Stomach smooth muscle (tissue), 2 donors: ENCODE results near the gene ZNF319.

Experiments
- H3K27ac ChIP-seq: one replicate; pipeline ENCODE4 v1.7.0; 2013; ENCODE audit warnings: mild to moderate bottlenecking, low read length, inconsistent platforms
- H3K27me3 ChIP-seq, 2 donors: one replicate each; pipeline ENCODE4 v1.7.0; 2013; ENCODE audit warnings: low read length in 2 of 2; ENCODE audit not compliant: insufficient read depth in 2 of 2, control insufficient read depth in 1 of 2
- H3K36me3 ChIP-seq, 2 donors: one replicate each; pipeline ENCODE4 v1.7.0; 2013; ENCODE audit warnings: low read length in 2 of 2; ENCODE audit not compliant: control insufficient read depth in 2 of 2, insufficient read depth in 2 of 2
- H3K4me1 ChIP-seq: one replicate; pipeline ENCODE4 v1.7.0; 2013; ENCODE audit warnings: low read length; ENCODE audit not compliant: control insufficient read depth, insufficient read depth
- H3K4me3 ChIP-seq, 2 donors: one replicate each; pipeline ENCODE4 v1.7.0; 2013; ENCODE audit warnings: low read length in 2 of 2
- H3K9ac ChIP-seq, 2 donors: one replicate each; pipeline ENCODE4 v1.7.0; 2013; ENCODE audit warnings: low read length in 2 of 2, mild to moderate bottlenecking in 1 of 2
- H3K9me3 ChIP-seq, 2 donors: one replicate each; pipeline ENCODE4 v1.7.0; 2013; ENCODE audit warnings: low read length in 2 of 2; ENCODE audit not compliant: control insufficient read depth in 2 of 2
- donor health status: healthy.
- donor health status: Pancreatic carcinoma.

ZNF319 gene

DNA sequence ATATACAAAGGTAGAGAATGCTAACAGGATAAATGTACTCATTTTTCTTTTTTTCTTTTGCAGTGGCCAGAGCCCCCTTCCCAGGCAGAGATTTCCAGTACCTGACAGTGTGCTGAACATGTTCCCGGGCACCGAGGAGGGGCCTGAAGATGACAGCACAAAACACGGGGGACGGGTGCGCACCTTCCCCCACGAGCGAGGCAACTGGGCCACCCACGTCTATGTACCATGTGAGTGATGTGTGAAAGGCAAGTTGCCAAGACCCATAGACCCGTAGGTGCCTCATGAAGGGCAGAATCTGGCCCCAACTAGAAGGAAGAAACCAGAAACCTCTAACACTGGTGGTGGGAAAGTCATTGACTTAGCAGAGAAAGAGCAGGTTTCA is 1.9 kb upstream of the ZNF319 start:
- H3K4me3 ChIP-seq = no peak overlapping the region
- no peak overlapping the region for H3K27ac ChIP-seq
- peaks cover 27% of the 10 kb centered on the region for H3K4me1 ChIP-seq
- no peaks in the 10 kb centered on the region for H3K9me3 ChIP-seq
- no peaks in the 10 kb centered on the region for H3K27me3 ChIP-seq
- H3K9ac ChIP-seq = no peak overlapping the region
- peaks cover 7 to 8% of the 10 kb centered on the region in 2 donors for H3K36me3 ChIP-seq

DNA sequence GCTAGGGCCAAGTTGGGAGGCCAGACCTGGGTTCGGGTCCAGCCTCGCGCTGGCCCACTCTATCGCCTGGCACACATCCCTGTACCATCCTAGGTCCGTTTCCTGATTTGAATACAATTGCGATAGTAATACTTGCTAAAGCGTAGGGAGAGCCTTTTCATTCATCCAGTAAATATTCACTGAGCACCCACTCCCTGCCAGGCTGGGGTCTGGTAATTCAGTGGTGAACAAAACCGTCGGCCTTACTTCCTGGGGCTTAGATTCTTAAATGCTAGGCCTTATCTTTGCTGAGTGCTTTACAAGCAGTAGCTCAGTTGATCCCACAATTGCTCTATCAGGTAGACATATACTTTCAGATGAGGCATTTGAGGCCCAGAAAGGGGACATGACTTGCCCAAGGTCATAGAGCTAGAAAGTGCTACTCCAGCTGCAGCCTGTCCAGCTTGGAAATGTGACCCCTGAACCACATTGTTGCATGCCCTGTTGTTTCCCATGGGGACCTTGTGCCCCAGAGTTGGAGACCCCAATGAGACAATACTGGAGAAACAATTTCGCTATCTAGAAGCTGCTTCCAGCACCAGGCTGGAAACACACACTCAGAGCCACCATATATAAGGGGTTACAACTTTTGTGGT is 1.4 kb upstream of the ZNF319 start:
- Histone ChIP-seq H3K4me3 (peak overlapping the region; percentile 71 to 86), H3K27ac (no peak overlapping the region), H3K9me3 (no peaks in the 10 kb centered on the region), H3K9ac (peak overlapping the region; percentile 51 to 80), H3K36me3 (peaks cover 11 to 13% of the 10 kb centered on the region in 2 donors), H3K4me1 (peaks cover 27% of the 10 kb centered on the region), H3K27me3 (no peaks in the 10 kb centered on the region)

DNA sequence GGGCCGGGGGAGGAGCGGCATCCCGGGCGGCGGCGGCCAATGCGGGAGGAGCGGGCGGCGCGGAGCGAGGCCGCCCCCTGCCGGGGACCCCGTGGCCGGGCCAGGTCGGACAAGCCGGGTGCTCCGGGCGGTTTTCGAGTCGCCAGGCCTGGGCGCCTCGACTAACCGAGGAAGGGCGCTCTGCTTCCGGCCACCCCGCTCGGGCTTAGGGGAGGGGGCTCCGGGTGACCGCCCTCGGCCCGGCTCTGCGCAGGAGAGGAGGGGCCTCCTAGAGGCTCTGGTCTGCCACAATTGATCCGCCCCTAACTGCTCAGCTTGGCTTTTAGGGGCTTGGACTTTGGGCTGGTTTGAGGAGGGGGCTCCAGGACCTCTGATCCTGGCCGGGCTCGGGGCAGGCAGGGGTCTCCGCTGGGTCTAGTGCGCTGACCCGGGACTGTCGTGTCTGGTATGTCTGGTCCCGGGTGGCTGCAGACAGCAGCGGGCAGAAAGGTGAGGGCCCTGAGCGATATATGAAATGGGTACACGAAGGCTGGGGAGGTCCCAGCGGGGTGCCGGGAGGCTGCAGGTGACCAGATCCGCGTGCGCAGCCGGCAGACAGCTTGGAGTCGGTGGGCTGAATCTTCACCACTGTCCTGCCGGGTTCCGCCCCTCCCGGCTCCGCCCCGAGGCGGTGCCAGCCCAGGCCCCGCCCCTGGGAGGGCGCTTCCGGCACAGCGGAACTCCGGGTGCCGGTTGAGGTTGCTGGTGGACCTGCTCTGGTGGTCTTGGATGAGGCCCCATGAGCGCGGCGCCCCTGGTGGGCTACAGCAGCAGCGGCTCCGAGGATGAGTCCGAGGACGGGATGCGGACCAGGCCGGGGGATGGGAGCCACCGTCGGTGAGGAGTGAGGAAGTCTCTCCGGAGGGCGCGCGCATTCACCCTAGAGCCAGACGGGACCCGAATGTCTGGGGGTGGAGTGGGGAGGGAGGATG is 519 bp upstream of the ZNF319 start, which contains the start of gene USB1:
TSS of gene USB1 (plus strand) at position 702 of the 971 bp plus-strand sequence. CDS start at position 779, 77 bp downstream.
- peaks cover 27% of the 10 kb centered on the region for H3K4me1 ChIP-seq
- peak within 1 kb of the TSS; percentile 72 to 80 for H3K9ac ChIP-seq
- H3K27ac ChIP-seq = peak within 1 kb of the TSS; percentile 81
- H3K9me3 ChIP-seq = no peaks in the 10 kb centered on the region
- H3K4me3 ChIP-seq = peak within 1 kb of the TSS; percentile 71 to 86
- H3K36me3 ChIP-seq = peaks cover 7 to 22% of the 10 kb centered on the region in 2 donors
- no peaks in the 10 kb centered on the region for H3K27me3 ChIP-seq

DNA sequence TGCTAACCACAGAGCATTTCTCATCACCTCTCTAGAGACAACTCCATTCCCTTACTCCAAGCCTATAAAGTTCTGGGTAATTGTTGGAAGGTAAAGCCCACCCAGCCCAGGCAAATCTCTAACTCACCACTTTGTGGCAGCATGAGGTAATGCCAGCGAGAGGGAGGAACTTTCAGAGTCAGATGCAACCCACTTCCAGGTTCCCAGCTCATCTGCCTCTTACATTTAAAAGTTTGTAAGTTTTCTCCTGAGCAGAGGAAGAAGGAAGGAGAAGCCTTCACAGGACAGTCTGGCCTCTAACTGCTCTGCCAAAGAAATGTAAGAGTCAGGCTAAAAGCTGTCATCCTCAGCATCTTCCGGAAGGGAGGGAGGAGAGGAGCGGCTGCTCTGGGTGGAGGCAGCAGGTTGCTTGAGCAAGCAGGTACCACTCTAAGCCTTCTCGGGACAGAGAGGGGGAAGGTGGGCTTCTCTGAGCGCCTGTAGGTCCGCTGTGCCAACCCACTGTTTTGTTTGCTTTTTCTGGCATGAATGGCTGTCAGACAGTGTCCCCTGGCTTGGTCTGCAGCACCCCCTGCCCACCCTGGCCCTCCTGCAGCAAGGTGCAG is 1.0 kb downstream of the ZNF319 start:
- Histone ChIP-seq H3K9ac (peak overlapping the region; percentile 72 to 79), H3K4me3 (peak overlapping the region; percentile 56 to 86), H3K27me3 (no peaks in the 10 kb centered on the region), H3K36me3 (peaks cover 7 to 30% of the 10 kb centered on the region in 2 donors), H3K27ac (peak overlapping the region; percentile 31), H3K4me1 (peaks cover 27% of the 10 kb centered on the region), H3K9me3 (no peaks in the 10 kb centered on the region)

- H3K36me3 ChIP-seq = peaks cover 7 to 34% of the 10 kb centered on the region in 2 donors
- no peak overlapping the region for H3K27ac ChIP-seq
- no peaks in the 10 kb centered on the region for H3K27me3 ChIP-seq
- H3K4me1 ChIP-seq = peaks cover 27% of the 10 kb centered on the region
- no peaks in the 10 kb centered on the region for H3K9me3 ChIP-seq
- H3K4me3 ChIP-seq = peak overlapping the region in 1 of 2 donors; percentile 86
- H3K9ac ChIP-seq = peak overlapping the region; percentile 72 to 79
Observed at GRCh38 chr16:57998992-57999365, 1.5 kb downstream of the ZNF319 start.

GRCh38 chr16:57998486-57998885 is 2.0 kb downstream of the ZNF319 start:
- Histone ChIP-seq H3K4me1 (peaks cover 27% of the 10 kb centered on the region), H3K4me3 (no peak overlapping the region), H3K9ac (peak overlapping the region; percentile 72 to 79), H3K27ac (no peak overlapping the region), H3K27me3 (no peaks in the 10 kb centered on the region), H3K9me3 (no peaks in the 10 kb centered on the region), H3K36me3 (peaks cover 7 to 37% of the 10 kb centered on the region in 2 donors)

DNA sequence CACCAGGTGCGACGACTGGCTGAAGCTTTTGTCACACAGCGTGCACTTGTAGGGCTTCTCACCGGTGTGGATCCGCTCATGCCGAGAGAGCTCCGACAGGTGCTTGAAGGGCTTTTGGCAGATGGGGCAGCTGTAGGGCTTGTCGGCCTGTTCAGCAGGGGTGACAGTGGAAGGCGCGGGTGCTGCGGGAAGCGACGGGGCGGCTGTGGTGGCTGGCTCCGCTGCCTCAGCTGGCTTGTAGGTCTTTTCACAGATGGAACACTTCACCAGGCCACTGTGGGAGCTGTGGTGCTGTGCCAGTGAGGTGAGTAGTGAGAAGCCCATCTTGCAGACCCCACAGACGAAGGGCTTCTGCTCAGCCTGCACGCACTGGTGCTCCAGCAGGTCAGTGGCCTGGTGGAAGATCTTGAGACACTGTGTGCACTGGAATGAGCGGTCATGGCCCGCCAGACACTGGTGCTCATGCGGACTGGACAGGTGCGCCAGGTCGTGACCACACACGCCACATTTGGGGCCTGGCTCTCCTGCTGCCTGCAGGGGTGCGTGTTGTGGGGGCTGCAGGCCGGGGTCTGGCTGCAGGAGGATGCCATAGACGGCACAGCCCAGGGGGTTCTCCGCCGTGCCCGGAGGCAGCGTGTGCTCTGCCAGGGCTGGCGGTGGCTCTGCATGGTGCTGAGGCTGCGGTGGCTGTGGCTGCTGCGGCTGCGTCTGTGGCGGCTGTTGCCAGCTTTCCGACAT is 2.8 kb downstream of the ZNF319 start:
- Histone ChIP-seq H3K27ac (no peak overlapping the region), H3K4me3 (no peak overlapping the region), H3K9ac (no peak overlapping the region), H3K9me3 (no peaks in the 10 kb centered on the region), H3K4me1 (peaks cover 27% of the 10 kb centered on the region), H3K36me3 (peaks cover 7 to 39% of the 10 kb centered on the region in 2 donors), H3K27me3 (no peaks in the 10 kb centered on the region)

DNA sequence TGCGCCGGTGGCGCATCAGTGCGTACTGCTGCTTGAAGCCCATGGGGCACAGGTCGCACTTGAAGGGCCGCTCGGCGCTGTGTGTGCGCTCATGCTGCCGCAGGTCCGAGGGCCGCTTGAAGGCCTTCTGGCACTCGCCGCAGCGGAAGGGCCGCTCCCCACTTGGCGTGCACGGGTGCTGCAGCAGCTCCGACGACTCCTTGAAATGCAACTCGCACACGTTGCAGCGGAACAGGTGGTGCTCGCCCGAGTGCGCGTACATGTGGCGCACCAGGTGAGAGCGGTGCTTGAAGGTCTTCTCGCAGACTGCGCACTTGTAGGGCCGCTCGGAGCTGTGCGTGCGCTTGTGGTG is 3.3 kb downstream of the ZNF319 start:
- peaks cover 7 to 39% of the 10 kb centered on the region in 2 donors for H3K36me3 ChIP-seq
- no peak overlapping the region for H3K27ac ChIP-seq
- no peaks in the 10 kb centered on the region for H3K27me3 ChIP-seq
- no peak overlapping the region for H3K4me3 ChIP-seq
- H3K9ac ChIP-seq = no peak overlapping the region
- H3K4me1 ChIP-seq = peaks cover 26% of the 10 kb centered on the region
- H3K9me3 ChIP-seq = no peaks in the 10 kb centered on the region

- no peak overlapping the region for H3K27ac ChIP-seq
- no peak overlapping the region for H3K4me3 ChIP-seq
- no peak overlapping the region for H3K9ac ChIP-seq
- no peaks in the 10 kb centered on the region for H3K9me3 ChIP-seq
- H3K4me1 ChIP-seq = peaks cover 20% of the 10 kb centered on the region
- H3K27me3 ChIP-seq = no peaks in the 10 kb centered on the region
- H3K36me3 ChIP-seq = peaks cover 7 to 38% of the 10 kb centered on the region in 2 donors
Observed at GRCh38 chr16:57996406-57997175, 3.9 kb downstream of the ZNF319 start.
